ENCODE results near the gene ANKRD33B.
"Not testable (repeated sequence)": the region's sequence is repeated elsewhere in the genome, so short reads cannot be mapped to it uniquely, and the experiment has no call there.

The ANKRD33B gene

DNA sequence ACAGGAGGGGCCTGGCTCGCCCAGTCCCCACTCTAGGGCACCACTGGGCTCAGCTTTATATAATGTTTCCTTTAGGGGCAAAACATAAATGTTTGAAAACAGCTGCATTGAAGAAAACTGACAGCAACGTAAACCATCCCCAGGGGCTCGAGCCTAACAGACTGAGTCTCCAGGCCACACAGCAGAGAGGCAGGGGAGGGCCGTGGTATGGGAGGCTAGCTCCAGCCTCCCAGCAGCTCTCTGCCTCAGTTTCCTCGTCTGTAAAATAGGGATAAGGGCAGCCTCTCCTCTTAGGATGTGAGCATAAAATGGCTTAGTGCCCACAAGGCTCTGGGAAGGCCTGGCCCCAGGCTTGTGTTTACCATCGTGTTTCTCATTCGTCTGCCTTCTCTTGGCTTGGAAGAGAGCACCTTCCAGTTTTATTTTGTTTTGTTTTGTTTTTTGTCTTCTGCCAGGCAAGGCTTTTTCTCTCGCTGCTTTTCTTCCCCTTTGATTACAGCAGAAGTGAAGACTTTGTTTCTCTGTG is 2.7 kb downstream of the ANKRD33B start:
- ChIA-PET CTCF (interaction anchor here (0.9 to 6.1 kb wide), 10 partner anchors 10 to 114 kb away, joined by 3 to 42 read pairs (median 5); no protein-coding TSS in a partner anchor), POLR2A (interaction anchor here (0.6 to 1.4 kb wide), 2 partner anchors 10 to 11 kb away, joined by 3 to 6 read pairs; no protein-coding TSS in a partner anchor)
- TF ChIP-seq, protein P1, sequence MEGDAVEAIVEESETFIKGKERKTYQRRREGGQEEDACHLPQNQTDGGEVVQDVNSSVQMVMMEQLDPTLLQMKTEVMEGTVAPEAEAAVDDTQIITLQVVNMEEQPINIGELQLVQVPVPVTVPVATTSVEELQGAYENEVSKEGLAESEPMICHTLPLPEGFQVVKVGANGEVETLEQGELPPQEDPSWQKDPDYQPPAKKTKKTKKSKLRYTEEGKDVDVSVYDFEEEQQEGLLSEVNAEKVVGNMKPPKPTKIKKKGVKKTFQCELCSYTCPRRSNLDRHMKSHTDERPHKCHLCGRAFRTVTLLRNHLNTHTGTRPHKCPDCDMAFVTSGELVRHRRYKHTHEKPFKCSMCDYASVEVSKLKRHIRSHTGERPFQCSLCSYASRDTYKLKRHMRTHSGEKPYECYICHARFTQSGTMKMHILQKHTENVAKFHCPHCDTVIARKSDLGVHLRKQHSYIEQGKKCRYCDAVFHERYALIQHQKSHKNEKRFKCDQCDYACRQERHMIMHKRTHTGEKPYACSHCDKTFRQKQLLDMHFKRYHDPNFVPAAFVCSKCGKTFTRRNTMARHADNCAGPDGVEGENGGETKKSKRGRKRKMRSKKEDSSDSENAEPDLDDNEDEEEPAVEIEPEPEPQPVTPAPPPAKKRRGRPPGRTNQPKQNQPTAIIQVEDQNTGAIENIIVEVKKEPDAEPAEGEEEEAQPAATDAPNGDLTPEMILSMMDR (IDR thresholded peaks at IDR 0.05; ENCODE audit: control extremely low read depth, extremely low read depth, low read depth, missing control alignments) = no peak
- DNase-seq (ENCODE audit: extremely low spot score) = no peak

DNA sequence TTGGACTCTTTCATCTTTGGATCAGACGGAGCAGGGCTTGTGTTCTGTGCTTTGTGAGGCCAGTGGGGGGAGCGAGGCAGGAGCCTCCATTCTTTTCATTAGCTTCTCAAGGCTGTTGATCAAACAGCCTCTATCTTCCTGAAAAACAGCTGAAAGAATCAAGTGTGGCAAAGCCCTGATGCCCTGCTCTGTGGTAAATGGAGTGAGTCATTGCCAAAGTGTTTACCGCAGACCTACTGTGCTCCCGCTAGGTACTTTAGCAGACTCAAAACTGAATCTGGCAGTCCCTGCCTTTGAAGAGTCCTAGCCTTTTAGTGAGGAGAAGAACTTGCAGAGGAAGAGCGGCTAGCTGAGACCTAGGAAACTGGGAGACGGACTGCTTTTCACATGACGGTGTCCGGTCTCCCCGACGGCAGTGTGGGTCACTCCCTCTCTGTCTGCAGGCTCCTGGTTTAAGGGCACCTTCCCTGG is 3.3 kb downstream of the ANKRD33B start:
- POLR2A ChIA-PET = interaction anchor here (1.4 kb wide), 1 partner anchor 10 kb away, joined by 6 read pairs; no protein-coding TSS in a partner anchor
- no peak for DNase-seq (ENCODE audit: extremely low spot score)
- TF ChIP-seq, protein P1 (IDR thresholded peaks at IDR 0.05; ENCODE audit: control extremely low read depth, extremely low read depth, low read depth, missing control alignments) = no peak
- CTCF ChIA-PET = interaction anchor here (0.9 to 6.1 kb wide), 13 partner anchors 10 to 123 kb away, joined by 3 to 42 read pairs (median 4); no protein-coding TSS in a partner anchor

DNA sequence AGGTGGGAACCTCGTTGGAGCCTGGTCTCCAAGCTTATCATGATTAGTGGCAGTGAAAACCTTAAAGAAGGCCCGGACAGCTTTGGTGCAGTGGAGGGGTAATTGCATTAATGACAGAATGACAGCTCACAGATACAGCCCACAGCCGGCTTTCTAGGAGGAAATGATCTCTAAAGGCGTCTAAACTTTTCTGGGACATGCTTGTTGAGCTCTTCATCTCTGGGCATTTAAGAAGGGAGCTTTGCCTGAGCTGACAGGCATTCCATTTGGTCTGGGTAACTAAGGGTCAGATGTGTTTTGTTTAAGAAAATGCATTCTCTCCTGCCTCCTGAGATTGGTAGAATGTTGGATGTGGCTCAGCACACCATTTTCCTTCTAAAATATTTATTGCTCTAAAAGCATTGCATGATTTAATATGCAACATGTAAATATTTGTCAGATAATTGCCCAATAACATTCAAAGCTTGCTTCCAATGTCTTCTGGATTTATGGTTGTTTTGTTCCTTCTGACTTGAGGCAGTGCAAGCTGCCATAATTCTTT is 4.0 kb downstream of the ANKRD33B start:
- ChIA-PET POLR2A (interaction anchor here (0.7 to 1.4 kb wide), 2 partner anchors 10 to 25 kb away, joined by 3 to 6 read pairs; no protein-coding TSS in a partner anchor), CTCF (interaction anchor here (1.0 to 6.1 kb wide), 10 partner anchors 9 to 122 kb away, joined by 3 to 42 read pairs (median 6); no protein-coding TSS in a partner anchor)
- DNase-seq (ENCODE audit: extremely low spot score) = no peak
- TF ChIP-seq, protein P1 (IDR thresholded peaks at IDR 0.05; ENCODE audit: control extremely low read depth, extremely low read depth, low read depth, missing control alignments) = no peak

DNA sequence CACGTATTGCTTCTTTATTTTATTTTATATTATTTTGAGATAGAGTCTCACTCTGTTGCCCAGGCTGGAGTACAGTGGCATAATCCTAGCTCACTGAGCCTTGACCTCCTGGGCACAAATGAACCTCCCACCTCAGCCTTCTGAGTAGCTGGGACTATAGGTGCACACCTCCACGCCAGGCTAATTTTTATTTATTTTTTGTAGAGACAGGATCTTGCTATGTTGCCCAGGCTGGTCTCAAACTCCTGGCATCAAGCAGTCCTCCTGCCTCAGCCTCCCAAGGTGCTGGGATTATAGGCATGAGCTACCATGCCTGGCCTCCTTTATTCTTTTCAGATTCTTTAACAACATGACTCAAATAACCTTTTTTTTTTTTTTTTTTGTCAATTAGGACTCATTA is 6.7 kb downstream of the ANKRD33B start:
- POLR2A ChIA-PET = interaction anchor here (1.3 kb wide), 1 partner anchor 11 kb away, joined by 3 read pairs; no protein-coding TSS in a partner anchor
- CTCF ChIA-PET = interaction anchor here (1.1 to 6.1 kb wide), 5 partner anchors 11 to 164 kb away, joined by 3 to 42 read pairs (median 3); no protein-coding TSS in a partner anchor
- not testable (repeated sequence) for DNase-seq (ENCODE audit: extremely low spot score)

DNA sequence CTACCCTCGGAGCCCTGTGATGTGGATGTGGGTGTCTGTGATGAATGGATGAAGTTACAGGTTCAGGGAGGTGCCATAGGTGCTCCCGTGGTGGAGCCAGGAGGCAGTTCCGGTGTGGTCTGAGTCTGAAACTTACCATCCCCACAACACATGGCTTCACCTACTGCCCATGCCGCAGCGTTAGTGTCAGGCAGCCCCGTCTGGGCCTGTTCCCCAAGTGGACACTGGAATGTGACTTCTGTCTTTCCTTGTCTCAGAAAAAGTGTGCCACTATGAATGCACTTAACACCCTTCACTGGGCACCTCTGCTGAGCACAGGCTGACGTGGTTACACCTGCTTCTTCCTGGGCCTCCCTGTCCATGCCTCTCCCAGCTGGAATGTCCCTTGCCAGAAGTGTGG is 8.6 kb downstream of the ANKRD33B start:
- ChIA-PET POLR2A (no interaction called here), CTCF (no interaction called here)
- DNase-seq (ENCODE audit: extremely low spot score) = no peak
- TF ChIP-seq, protein P1 (IDR thresholded peaks at IDR 0.05; ENCODE audit: control extremely low read depth, extremely low read depth, low read depth, missing control alignments) = no peak

DNA sequence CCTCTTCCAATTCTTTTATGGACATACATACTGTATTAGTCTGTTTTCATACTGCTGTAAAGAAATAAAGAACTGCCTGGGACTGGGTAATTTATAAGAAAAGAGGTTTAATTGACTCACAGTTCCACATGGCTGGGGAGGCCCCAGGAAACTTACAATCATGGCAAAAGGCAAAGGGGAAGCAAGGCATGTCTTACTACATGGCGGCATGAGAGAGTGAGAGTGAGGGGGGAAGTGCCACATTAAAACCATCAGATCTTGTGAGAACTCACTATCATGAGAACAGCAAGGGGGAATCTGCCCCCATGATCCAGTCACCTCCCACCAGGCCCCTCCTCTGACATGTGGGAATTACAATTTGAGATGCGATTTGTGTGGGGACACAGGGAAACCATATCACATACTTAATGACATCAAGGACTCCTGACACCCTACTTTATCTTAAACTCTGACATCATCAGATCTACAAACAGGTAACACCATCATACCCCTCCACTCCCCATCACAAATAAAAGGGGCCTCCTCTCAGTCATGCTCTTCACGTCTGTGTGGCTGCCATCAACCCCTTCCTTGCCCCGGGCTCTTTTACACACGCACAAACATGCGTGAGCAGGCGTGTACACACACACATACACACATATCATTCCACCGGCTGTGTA is 9.7 kb downstream of the ANKRD33B start:
- DNase-seq (ENCODE audit: extremely low spot score) = no peak
- ChIA-PET POLR2A (no interaction called here), CTCF (interaction anchor here (0.6 to 1.5 kb wide), 3 partner anchors 14 to 104 kb away, joined by 3 to 4 read pairs (median 3); no protein-coding TSS in a partner anchor)
- TF ChIP-seq, protein P1 (IDR thresholded peaks at IDR 0.05; ENCODE audit: control extremely low read depth, extremely low read depth, low read depth, missing control alignments) = no peak

DNA sequence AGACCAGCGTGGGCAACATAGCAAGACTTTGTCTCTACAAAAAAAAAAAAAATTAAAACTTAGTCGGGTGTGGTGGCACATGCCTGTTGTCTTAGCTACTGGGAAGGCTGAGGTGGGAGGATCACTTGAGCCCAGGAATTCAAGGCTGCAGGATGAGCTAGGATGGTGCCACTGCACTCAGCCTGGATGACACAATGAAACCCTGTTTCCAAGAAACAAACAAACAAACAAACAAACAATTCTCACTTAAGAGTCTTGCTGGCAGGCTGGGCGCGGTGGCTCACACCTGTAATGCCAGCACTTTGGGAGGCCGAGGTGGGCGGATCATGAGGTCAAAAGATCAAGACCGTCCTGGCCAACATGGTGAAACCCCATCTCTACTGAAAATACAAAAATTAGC is 11.0 kb downstream of the ANKRD33B start:
- POLR2A ChIA-PET = interaction anchor here (1.3 to 1.4 kb wide), 2 partner anchors 16 to 17 kb away, joined by 3 to 6 read pairs; no protein-coding TSS in a partner anchor
- CTCF ChIA-PET = interaction anchor here (0.9 to 4.1 kb wide), 7 partner anchors 8 to 68 kb away, joined by 3 to 36 read pairs (median 3); no protein-coding TSS in a partner anchor
- not testable (repeated sequence) for DNase-seq (ENCODE audit: extremely low spot score)
